HepG2 (cell line): ENCODE data around the gene ZBTB7C. TPM values are rescaled to one million over a fixed set of nuclear protein-coding genes. Genes with fewer than 3 reads are reported as not detected.

ENCODE experiments used
- ATAC-seq: fragments of 200-7000 bp; cut with Tn5 transposase; 3 replicates; pipeline ENCODE4 v1.9.1; 2020; ENCODE audit warnings: mild to moderate bottlenecking, moderate library complexity
- BruUV-seq: library from RNA; stranded (reverse); fragments of 400-500 nt; replicated peaks from 2 replicates; lab custom pipeline; 2021; lab: Mats Ljungman, UMichigan
- CTCF ChIA-PET: fragments of 300-600 bp; formaldehyde crosslinking; extraction: SDS; loops from one replicate; lab custom pipeline; 2021; ENCODE audit warnings: low total read pairs, inconsistent platforms, low intra/inter-chr PET ratio; lab: Yijun Ruan, JAX
- POLR2A ChIA-PET: fragments of 350-600 bp; sonication (Branson Sonifier 250); formaldehyde crosslinking; loops from one replicate; lab custom pipeline; 2020; ENCODE audit warnings: antibody characterized with exemption, inconsistent platforms; lab: Yijun Ruan, JAX
- DNase-seq: peaks from one replicate; pipeline ENCODE4 v3.0.0-alpha.2; 2015; ENCODE audit warnings: low spot score
- FAIRE-seq: peaks from 3 replicates; lab custom pipeline; 2011; peaks lifted over from hg19 to GRCh38; lab: Jason Lieb, UNC
- H2AFZ ChIP-seq: one replicate; pipeline ENCODE4 v1.6.1; 2011; ENCODE audit warnings: low read length, inconsistent platforms
- H3K27ac ChIP-seq: fragments of 300-600 bp; 3 replicates; pipeline ENCODE4 v1.8.0; 2011; ENCODE audit warnings: mixed run types, mild to moderate bottlenecking, mixed read lengths, low read length, inconsistent platforms; ENCODE audit not compliant: insufficient read depth; ENCODE audit errors: extremely low read length
- H3K27me3 ChIP-seq, 2 experiments: fragments of 200-600 bp in 1 of 2; 2 replicates in 1 of 2; 3 replicates in 1 of 2; pipeline versions ENCODE4 v1.6.0 to v1.8.0; 2011; ENCODE audit warnings: low read length in 2 of 2, mild to moderate bottlenecking in 2 of 2, moderate library complexity in 2 of 2, inconsistent platforms in 1 of 2; ENCODE audit not compliant: insufficient read depth in 2 of 2, control insufficient read depth in 1 of 2
- H3K36me3 ChIP-seq, 2 experiments: fragments of 200-600 bp in 1 of 2; replicated peaks in 1 of 2; 2 replicates in 1 of 2; 3 replicates in 1 of 2; pipeline versions ENCODE4 v1.5.1 to v1.8.0; 2011; ENCODE audit warnings: low read length in 2 of 2, inconsistent platforms in 1 of 2; ENCODE audit not compliant: insufficient read depth in 2 of 2, control insufficient read depth in 1 of 2
- H3K4me1 ChIP-seq: 2 replicates; pipeline ENCODE4 v1.5.1; 2012; ENCODE audit warnings: low read length, inconsistent platforms; ENCODE audit not compliant: insufficient read depth
- H3K4me2 ChIP-seq: 2 replicates; pipeline ENCODE4 v1.6.0; 2011; ENCODE audit warnings: low read depth, low read length, inconsistent platforms
- H3K4me3 ChIP-seq, 3 experiments: fragments of 200-600 bp in 1 of 3; sonication (generic), shearing (Covaris generic) in 1 of 3; replicated peaks in 1 of 3; 2 replicates each; pipeline ENCODE4 v1.5.1; 2011 to 2016; ENCODE audit warnings: low read length in 3 of 3, inconsistent platforms in 2 of 3, low read depth in 2 of 3, mild to moderate bottlenecking in 2 of 3, control low read depth in 1 of 3, mixed read lengths in 1 of 3; ENCODE audit not compliant: insufficient read depth in 1 of 3
- H3K79me2 ChIP-seq: one replicate; pipeline ENCODE4 v1.6.1; 2011; ENCODE audit warnings: low read length, inconsistent platforms; ENCODE audit not compliant: insufficient read depth
- H3K9ac ChIP-seq: 2 replicates; pipeline ENCODE4 v1.6.0; 2011; ENCODE audit warnings: mild to moderate bottlenecking, low read depth, low read length, inconsistent platforms; ENCODE audit not compliant: insufficient read depth
- H3K9me3 ChIP-seq: 2 replicates; pipeline ENCODE4 v1.5.1; 2012; ENCODE audit warnings: mild to moderate bottlenecking, low read length
- H4K20me1 ChIP-seq: 2 replicates; pipeline ENCODE4 v1.6.0; 2011; ENCODE audit warnings: inconsistent platforms, mild to moderate bottlenecking, low read length, moderate library complexity; ENCODE audit not compliant: insufficient read depth
- E2F2 ChIP-seq: sonication (generic); formaldehyde crosslinking; IDR thresholded peaks from 2 replicates; pipeline ENCODE4 v1.4.0; 2020; ENCODE audit warnings: missing genetic modification reagents, borderline replicate concordance
- HDAC2 ChIP-seq: sonication (generic); formaldehyde crosslinking; IDR thresholded peaks from 2 replicates; pipeline ENCODE4 v1.4.0; 2020; ENCODE audit warnings: missing genetic modification reagents
- HDAC6 ChIP-seq: fragments of 200-600 bp; sonication (generic); IDR thresholded peaks from 2 replicates; pipeline ENCODE4 v1.7.0; 2017; ENCODE audit warnings: mild to moderate bottlenecking, antibody characterized with exemption, low read length, low read depth
- HNRNPK ChIP-seq: fragments of 200-400 bp; formaldehyde crosslinking; IDR thresholded peaks from 2 replicates; pipeline ENCODE4 v1.6.1; 2018; ENCODE audit warnings: low read length, low read depth, moderate library complexity, mild to moderate bottlenecking; ENCODE audit not compliant: poor library complexity, severe bottlenecking
- ZNF451 ChIP-seq: sonication (generic); formaldehyde crosslinking; IDR thresholded peaks from 2 replicates; pipeline ENCODE4 v1.5.0; 2020; ENCODE audit warnings: mild to moderate bottlenecking, missing genetic modification reagents
- ZNF615 ChIP-seq: sonication (generic); formaldehyde crosslinking; IDR thresholded peaks from 2 replicates; pipeline ENCODE4 v1.5.0; 2020; ENCODE audit warnings: mild to moderate bottlenecking, missing genetic modification reagents, borderline replicate concordance
- ZNF772 ChIP-seq: sonication (generic); formaldehyde crosslinking; IDR thresholded peaks from 2 replicates; pipeline ENCODE4 v1.5.0; 2020; ENCODE audit warnings: mild to moderate bottlenecking, missing genetic modification reagents
- WGBS: methylation state at CpG from one replicate; pipeline ENCODE4 v1.1.6; 2017; ENCODE audit warnings: low lambda C conversion rate; 5-methylcytosine and 5-hydroxymethylcytosine counted together
- in situ Hi-C: cut with HindIII; loops from 2 replicates; pipeline ENCODE4 v1.10.0; 2017; ENCODE audit warnings: low pct_unique_long_range_greater_than_20kb; ENCODE audit not compliant: extremely low pct_ligation_motif_present
- intact Hi-C: fragments of 100-400 bp; cut with micrococcal nuclease; formaldehyde crosslinking; loops from one replicate; pipeline ENCODE4 v1.10.0; 2022; ENCODE audit not compliant: unreplicated experiment
- polyA plus RNA-seq, 8 experiments: library from polyadenylated mRNA; depleted of rRNA in 3 of 8; stranded (reverse) in 7 of 8; unstranded in 1 of 8; fragments of >200 nt; fragmentation: Illumina TruSeq in 4 of 8; extraction: Trizol in 4 of 8; gene quantifications; 2 replicates each; pipeline versions ENCODE4 v1.2.1 to v1.2.3, GENCODE V29; 2011 to 2016; ENCODE audit warnings: low read depth in 4 of 8, missing spikeins in 1 of 8, mixed read lengths in 1 of 8; ENCODE audit not compliant: insufficient read depth in 1 of 8
- total RNA-seq, 5 experiments: library from RNA; depleted of rRNA; stranded (reverse); fragments of >200 nt; fragmentation: Illumina TruSeq; extraction: Trizol; gene quantifications; 2 replicates each; pipeline ENCODE4 v1.2.3, GENCODE V29; 2016; ENCODE audit warnings: low read depth in 1 of 5
- TF ChIP-seq, protein P1 (sequence below): sonication (generic); formaldehyde crosslinking; IDR thresholded peaks from 2 replicates; pipeline ENCODE4 v1.8.0; 2022; ENCODE audit warnings: missing genetic modification reagents, mild to moderate bottlenecking, moderate library complexity, borderline replicate concordance
- TF ChIP-seq, protein P2 (sequence below): sonication (generic); formaldehyde crosslinking; IDR thresholded peaks from 2 replicates; pipeline ENCODE4 v1.4.0; 2020; ENCODE audit warnings: missing genetic modification reagents, mild to moderate bottlenecking, borderline replicate concordance

Gene ZBTB7C
- total and polyA plus RNA-seq, 2 of the 13 experiments (the other 11 are each of a cell fraction or from before 2014, with no cell fraction given), result 0.01 to 0.04 TPM

- TF ChIP-seq, protein P1, sequence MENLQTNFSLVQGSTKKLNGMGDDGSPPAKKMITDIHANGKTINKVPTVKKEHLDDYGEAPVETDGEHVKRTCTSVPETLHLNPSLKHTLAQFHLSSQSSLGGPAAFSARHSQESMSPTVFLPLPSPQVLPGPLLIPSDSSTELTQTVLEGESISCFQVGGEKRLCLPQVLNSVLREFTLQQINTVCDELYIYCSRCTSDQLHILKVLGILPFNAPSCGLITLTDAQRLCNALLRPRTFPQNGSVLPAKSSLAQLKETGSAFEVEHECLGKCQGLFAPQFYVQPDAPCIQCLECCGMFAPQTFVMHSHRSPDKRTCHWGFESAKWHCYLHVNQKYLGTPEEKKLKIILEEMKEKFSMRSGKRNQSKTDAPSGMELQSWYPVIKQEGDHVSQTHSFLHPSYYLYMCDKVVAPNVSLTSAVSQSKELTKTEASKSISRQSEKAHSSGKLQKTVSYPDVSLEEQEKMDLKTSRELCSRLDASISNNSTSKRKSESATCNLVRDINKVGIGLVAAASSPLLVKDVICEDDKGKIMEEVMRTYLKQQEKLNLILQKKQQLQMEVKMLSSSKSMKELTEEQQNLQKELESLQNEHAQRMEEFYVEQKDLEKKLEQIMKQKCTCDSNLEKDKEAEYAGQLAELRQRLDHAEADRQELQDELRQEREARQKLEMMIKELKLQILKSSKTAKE, result no peak
- no peak for TF ChIP-seq HDAC2 (CRISPR knock-in tag)
Measured at GRCh38 chr18:47983946-47984345, 425.2 kb downstream of the ZBTB7C start (continued).

GRCh38 chr18:47983055-47983454 is 426.1 kb downstream of the ZBTB7C start:
- H3K27ac ChIP-seq, result no peak overlapping the region
- CTCF ChIA-PET, result no interaction called here
- no peaks in the 10 kb centered on the region for H4K20me1 ChIP-seq
- no peaks in the 10 kb centered on the region for H3K9me3 ChIP-seq
- H3K79me2 ChIP-seq, result no peaks in the 10 kb centered on the region
- TF ChIP-seq HNRNPK (peak; percentile 56), HDAC6 (no peak)
- H3K4me3 ChIP-seq, result no peak overlapping the region
- DNase-seq (no peak), ATAC-seq (no peak), FAIRE-seq (no peak)
- no peak overlapping the region for H3K9ac ChIP-seq
- H3K27me3 ChIP-seq, result peaks cover 1 to 5% of the 10 kb centered on the region in 2 experiments; a peak in 4 of 5 replicates
- 18% methylated on average over 2 of the region's 2 CpGs for WGBS
- in situ Hi-C loops (no loop called here), intact Hi-C loops (no loop called here)
- H3K36me3 ChIP-seq, result no peaks in the 10 kb centered on the region
- POLR2A ChIA-PET, result no interaction called here
- BruUV-seq, result no TSS peak
- H3K4me1 ChIP-seq, result no peaks in the 10 kb centered on the region
- H3K4me2 ChIP-seq, result no peak overlapping the region
- no peak overlapping the region for H2AFZ ChIP-seq

GRCh38 chr18:47981830-47982229 is 427.4 kb downstream of the ZBTB7C start:
- ATAC-seq, result no peak

More at GRCh38 chr18:47981830-47982229, 427.4 kb downstream of the ZBTB7C start:
- in situ Hi-C loops (no loop called here), intact Hi-C loops (no loop called here)
- POLR2A ChIA-PET, result no interaction called here
- Histone ChIP-seq H3K36me3 (no peaks in the 10 kb centered on the region), H2AFZ (no peak overlapping the region), H3K27ac (no peak overlapping the region), H3K79me2 (no peaks in the 10 kb centered on the region), H4K20me1 (no peaks in the 10 kb centered on the region), H3K9ac (no peak overlapping the region), H3K4me1 (no peaks in the 10 kb centered on the region), H3K9me3 (no peaks in the 10 kb centered on the region), H3K4me3 (no peak overlapping the region)
- FAIRE-seq, result no peak
- no peak for DNase-seq
- BruUV-seq, result no TSS peak
- TF ChIP-seq ZNF615 (CRISPR knock-in tag) (no peak), ZNF772 (no peak), E2F2 (CRISPR knock-in tag) (no peak), ZNF451 (CRISPR knock-in tag) (no peak)
- TF ChIP-seq, protein P2, sequence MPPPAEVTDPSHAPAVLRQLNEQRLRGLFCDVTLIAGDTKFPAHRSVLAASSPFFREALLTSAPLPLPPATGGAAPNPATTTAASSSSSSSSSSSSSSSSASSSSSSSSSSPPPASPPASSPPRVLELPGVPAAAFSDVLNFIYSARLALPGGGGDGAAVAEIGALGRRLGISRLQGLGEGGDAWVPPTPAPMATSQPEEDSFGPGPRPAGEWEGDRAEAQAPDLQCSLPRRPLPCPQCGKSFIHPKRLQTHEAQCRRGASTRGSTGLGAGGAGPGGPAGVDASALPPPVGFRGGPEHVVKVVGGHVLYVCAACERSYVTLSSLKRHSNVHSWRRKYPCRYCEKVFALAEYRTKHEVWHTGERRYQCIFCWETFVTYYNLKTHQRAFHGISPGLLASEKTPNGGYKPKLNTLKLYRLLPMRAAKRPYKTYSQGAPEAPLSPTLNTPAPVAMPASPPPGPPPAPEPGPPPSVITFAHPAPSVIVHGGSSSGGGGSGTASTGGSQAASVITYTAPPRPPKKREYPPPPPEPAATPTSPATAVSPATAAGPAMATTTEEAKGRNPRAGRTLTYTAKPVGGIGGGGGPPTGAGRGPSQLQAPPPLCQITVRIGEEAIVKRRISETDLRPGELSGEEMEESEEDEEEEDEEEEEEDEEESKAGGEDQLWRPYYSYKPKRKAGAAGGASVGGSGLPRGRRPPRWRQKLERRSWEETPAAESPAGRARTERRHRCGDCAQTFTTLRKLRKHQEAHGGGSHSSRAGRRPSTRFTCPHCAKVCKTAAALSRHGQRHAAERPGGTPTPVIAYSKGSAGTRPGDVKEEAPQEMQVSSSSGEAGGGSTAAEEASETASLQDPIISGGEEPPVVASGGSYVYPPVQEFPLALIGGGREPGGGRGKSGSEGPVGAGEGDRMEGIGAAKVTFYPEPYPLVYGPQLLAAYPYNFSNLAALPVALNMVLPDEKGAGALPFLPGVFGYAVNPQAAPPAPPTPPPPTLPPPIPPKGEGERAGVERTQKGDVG (CRISPR knock-in tag), result no peak
- TF ChIP-seq, all 625 proteins: peak for 0
- Histone ChIP-seq H3K27me3 (peaks cover 1 to 5% of the 10 kb centered on the region in 2 experiments; a peak in 4 of 5 replicates), H3K4me2 (no peak overlapping the region)
- CTCF ChIA-PET, result no interaction called here
- 51% methylated on average over 2 of the region's 4 CpGs for WGBS
